Measurements from ENCODE around the gene PLCB1.

GRCh38 chr20:8795404-8795803, 663.3 kb downstream of the PLCB1 start:
- no peak for TF ChIP-seq CTCF (conservative IDR thresholded peaks at IDR 0.05)
- TF ChIP-seq EZH2 (IDR thresholded peaks at IDR 0.05; ENCODE audit: low read depth): no peak

All from PC-9 (cell line).